IPS-18c (cell line): Measurements from ENCODE around the gene MBTD1.

Experiments used
- H3K4me3 ChIP-seq: 2 replicates; pipeline ENCODE4 v1.7.0; 2013; ENCODE audit warnings: low read depth, mild to moderate bottlenecking, low read length, moderate library complexity; ENCODE audit not compliant: insufficient read depth
- H3K9me3 ChIP-seq: one replicate; pipeline ENCODE4 v1.6.1; 2013; ENCODE audit warnings: mild to moderate bottlenecking, low read length, moderate library complexity; ENCODE audit not compliant: control insufficient read depth, insufficient read depth

The MBTD1 gene

GRCh38 chr17:51132964-51133319 is 126.9 kb downstream of the MBTD1 start:
- no peak overlapping the region for H3K4me3 ChIP-seq
- no peaks in the 10 kb centered on the region for H3K9me3 ChIP-seq

DNA sequence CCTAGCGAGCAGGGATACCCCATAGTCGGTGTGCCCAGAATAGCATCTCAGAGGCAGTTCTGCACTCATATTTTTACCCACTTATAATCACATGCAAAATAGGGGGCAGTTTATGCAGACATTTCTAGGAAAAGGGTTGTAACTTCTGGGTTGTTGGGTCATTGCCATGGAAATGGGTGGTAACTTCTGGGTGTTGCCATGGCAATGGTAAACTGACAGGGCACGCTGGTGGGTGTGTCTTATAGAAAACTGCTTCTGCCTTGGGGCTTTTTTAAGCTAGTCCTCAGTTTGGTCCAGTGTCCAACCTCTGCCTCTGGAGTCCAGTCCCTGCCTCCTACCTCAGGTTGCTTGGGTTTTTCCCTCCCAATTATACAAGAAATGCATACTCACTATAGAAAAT is 131.8 kb downstream of the MBTD1 start:
- H3K4me3 ChIP-seq: no peak overlapping the region

More for the DNA sequence above, 131.8 kb downstream of the MBTD1 start:
- no peaks in the 10 kb centered on the region for H3K9me3 ChIP-seq
